ENCODE results near the gene LEP. TPM values are rescaled to one million over a fixed set of nuclear protein-coding genes. Genes with fewer than 3 reads are reported as not detected.

LEP gene
- total RNA-seq, 6 experiments from 2014 or later: not detected

DNA sequence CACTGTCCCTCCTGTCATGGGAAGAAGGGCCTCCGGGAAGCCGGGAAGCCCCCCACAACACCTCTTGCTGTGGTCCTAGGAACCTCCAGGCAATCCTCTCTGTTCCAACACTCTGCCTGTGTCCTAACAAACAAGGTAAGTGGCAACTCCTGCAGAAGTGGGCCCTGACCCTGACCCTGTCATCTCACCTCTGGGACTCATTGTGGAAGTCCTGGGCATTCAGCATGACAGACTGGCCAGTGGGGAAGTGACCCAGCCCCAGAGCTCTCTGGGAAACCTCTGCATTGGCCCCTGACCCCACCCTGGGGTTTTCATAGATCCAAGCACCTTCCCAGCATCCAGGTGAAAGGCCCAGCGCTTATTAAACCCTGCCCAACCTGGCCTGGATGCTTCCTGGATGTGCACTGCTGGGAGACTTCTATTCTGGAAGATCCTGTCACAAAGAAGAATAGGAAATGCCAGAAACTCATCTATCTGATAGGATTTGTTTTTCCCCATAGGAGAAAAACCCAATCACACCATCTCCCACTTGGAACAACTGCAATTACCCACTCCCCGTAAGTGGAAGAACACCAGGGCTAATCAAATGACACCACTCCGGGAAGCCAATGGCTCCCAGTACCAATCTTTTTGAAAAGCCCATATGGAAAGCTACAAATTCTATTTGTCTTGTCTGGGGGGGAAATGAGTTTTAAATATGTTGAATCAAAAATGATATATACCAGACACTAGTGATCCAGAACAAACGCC lies 24.3 kb downstream of the LEP start:
- Mint-ChIP-seq H3K4me3 (no peak overlapping the region), H3K27me3 (ENCODE audit: insufficient read depth) (peaks cover 18% of the 10 kb centered on the region), H3K4me1 (ENCODE audit: low read depth) (peaks cover 19% of the 10 kb centered on the region), H3K36me3 (ENCODE audit: low read depth) (peaks cover 6% of the 10 kb centered on the region; the same call in 1 of the 2 replicates), H3K9me3 (no peaks in the 10 kb centered on the region), H3K27ac (no peak overlapping the region)
- DNase-seq: no peak
- TF ChIP-seq, protein P1, sequence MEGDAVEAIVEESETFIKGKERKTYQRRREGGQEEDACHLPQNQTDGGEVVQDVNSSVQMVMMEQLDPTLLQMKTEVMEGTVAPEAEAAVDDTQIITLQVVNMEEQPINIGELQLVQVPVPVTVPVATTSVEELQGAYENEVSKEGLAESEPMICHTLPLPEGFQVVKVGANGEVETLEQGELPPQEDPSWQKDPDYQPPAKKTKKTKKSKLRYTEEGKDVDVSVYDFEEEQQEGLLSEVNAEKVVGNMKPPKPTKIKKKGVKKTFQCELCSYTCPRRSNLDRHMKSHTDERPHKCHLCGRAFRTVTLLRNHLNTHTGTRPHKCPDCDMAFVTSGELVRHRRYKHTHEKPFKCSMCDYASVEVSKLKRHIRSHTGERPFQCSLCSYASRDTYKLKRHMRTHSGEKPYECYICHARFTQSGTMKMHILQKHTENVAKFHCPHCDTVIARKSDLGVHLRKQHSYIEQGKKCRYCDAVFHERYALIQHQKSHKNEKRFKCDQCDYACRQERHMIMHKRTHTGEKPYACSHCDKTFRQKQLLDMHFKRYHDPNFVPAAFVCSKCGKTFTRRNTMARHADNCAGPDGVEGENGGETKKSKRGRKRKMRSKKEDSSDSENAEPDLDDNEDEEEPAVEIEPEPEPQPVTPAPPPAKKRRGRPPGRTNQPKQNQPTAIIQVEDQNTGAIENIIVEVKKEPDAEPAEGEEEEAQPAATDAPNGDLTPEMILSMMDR (IDR thresholded peaks at IDR 0.05): no peak

DNA sequence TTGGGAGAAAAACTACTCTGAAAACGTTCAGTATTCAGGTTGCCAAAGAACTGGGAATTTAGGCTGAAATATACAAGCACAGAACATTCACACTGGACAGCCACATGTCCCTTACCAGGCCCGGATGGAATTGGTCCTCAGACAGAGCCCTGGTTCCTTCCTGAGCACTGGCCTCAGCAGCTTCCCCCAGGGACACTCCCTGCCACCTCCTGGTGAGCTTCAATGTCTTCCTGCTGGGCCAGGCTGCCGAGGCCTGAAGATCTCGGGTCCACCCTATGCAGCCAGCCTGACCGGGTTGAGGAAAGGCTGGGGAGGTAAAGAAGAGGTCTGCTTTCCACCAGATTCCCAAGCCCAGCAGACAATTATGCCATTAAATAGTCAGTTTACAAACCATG lies 24.8 kb downstream of the LEP start:
- Mint-ChIP-seq H3K27ac (no peak overlapping the region), H3K9me3 (no peaks in the 10 kb centered on the region), H3K4me3 (no peak overlapping the region), H3K4me1 (ENCODE audit: low read depth) (peaks cover 19% of the 10 kb centered on the region), H3K36me3 (ENCODE audit: low read depth) (peaks cover 6% of the 10 kb centered on the region; the same call in 1 of the 2 replicates), H3K27me3 (ENCODE audit: insufficient read depth) (peaks cover 18% of the 10 kb centered on the region)
- DNase-seq: no peak
- TF ChIP-seq, protein P1 (IDR thresholded peaks at IDR 0.05): no peak

- TF ChIP-seq, protein P1 (IDR thresholded peaks at IDR 0.05): no peak
- H3K27ac Mint-ChIP-seq: peak overlapping the region; percentile 77
- no peak for DNase-seq
- peaks cover 6% of the 10 kb centered on the region; the same call in 1 of the 2 replicates for H3K36me3 Mint-ChIP-seq (ENCODE audit: low read depth)
- peaks cover 24% of the 10 kb centered on the region for H3K4me1 Mint-ChIP-seq (ENCODE audit: low read depth)
- peaks cover 18% of the 10 kb centered on the region for H3K27me3 Mint-ChIP-seq (ENCODE audit: insufficient read depth)
- H3K4me3 Mint-ChIP-seq: peak overlapping the region; percentile 82
- no peaks in the 10 kb centered on the region for H3K9me3 Mint-ChIP-seq
Observed at GRCh38 chr7:128266529-128266882, 25.4 kb downstream of the LEP start.

GRCh38 chr7:128266883-128267594 lies 26.0 kb downstream of the LEP start:
- DNase-seq: peak; percentile 72
- Mint-ChIP-seq H3K27me3 (ENCODE audit: insufficient read depth) (peaks cover 16% of the 10 kb centered on the region), H3K36me3 (ENCODE audit: low read depth) (peaks cover 6% of the 10 kb centered on the region; the same call in 1 of the 2 replicates), H3K4me3 (peak overlapping the region; percentile 82), H3K9me3 (no peaks in the 10 kb centered on the region), H3K27ac (peak overlapping the region; percentile 77), H3K4me1 (ENCODE audit: low read depth) (peaks cover 25% of the 10 kb centered on the region)
- TF ChIP-seq, protein P1 (IDR thresholded peaks at IDR 0.05): no peak; the same call in 1 of the 2 replicates

DNA sequence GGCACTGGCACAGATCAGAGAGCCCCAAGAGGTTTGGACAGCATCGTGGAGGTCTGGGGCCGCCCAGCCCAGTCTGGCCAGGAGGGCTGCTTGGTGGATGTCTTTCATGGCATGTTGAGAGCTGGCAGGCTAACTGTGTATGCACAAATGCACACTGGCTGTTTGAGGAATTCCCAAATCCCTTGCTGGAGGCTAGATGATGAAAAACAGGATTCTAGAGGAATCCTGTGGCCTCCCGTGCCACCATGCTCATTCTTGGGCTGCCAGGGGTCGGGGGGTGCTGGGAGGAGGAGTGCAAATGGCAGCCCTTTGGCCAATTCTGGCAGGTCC lies 26.5 kb downstream of the LEP start:
- Mint-ChIP-seq H3K27ac (peak overlapping the region; percentile 77), H3K4me3 (peak overlapping the region; percentile 82), H3K27me3 (ENCODE audit: insufficient read depth) (peaks cover 18% of the 10 kb centered on the region), H3K4me1 (ENCODE audit: low read depth) (peaks cover 25% of the 10 kb centered on the region), H3K9me3 (no peaks in the 10 kb centered on the region), H3K36me3 (ENCODE audit: low read depth) (peaks cover 6% of the 10 kb centered on the region; the same call in 1 of the 2 replicates)
- DNase-seq: no peak
- TF ChIP-seq, protein P1 (IDR thresholded peaks at IDR 0.05): no peak
